Fibroblast of lung (primary cell): ENCODE data around the gene KIF16B. TPM values are rescaled to one million over a fixed set of nuclear protein-coding genes. Genes with fewer than 3 reads are reported as not detected.

Source experiments
- DNase-seq, 2 donors: peaks; one replicate each; pipeline versions ENCODE4 v3.0.0 to v3.0.0-alpha.2; 2010; ENCODE audit warnings: low read depth in 2 of 2
- H2AFZ ChIP-seq: 2 replicates; pipeline ENCODE4 v1.5.1; 2012; ENCODE audit warnings: low read length, control low read depth, inconsistent platforms
- H3K27ac ChIP-seq: 2 replicates; pipeline ENCODE4 v1.5.1; 2011; ENCODE audit warnings: low read length, control low read depth; ENCODE audit not compliant: insufficient read depth
- H3K27me3 ChIP-seq: 2 replicates; pipeline ENCODE4 v1.5.1; 2011; ENCODE audit warnings: mild to moderate bottlenecking, low read length; ENCODE audit not compliant: control insufficient read depth, insufficient read depth
- H3K36me3 ChIP-seq: 2 replicates; pipeline ENCODE4 v1.5.1; 2011; ENCODE audit warnings: low read length; ENCODE audit not compliant: control insufficient read depth, insufficient read depth
- H3K4me1 ChIP-seq: 2 replicates; pipeline ENCODE4 v1.5.1; 2011; ENCODE audit warnings: low read length; ENCODE audit not compliant: control insufficient read depth, insufficient read depth; ENCODE audit errors: extremely low read depth
- H3K4me2 ChIP-seq: 2 replicates; pipeline ENCODE4 v1.5.1; 2011; ENCODE audit warnings: low read length, control low read depth; ENCODE audit not compliant: insufficient read depth; ENCODE audit errors: extremely low read depth
- H3K4me3 ChIP-seq, 4 experiments: fragments of 200-600 bp in 1 of 4; sonication (generic) in 1 of 4; replicated peaks in 1 of 4; 2 replicates each; pipeline ENCODE4 v1.5.1; 2011 to 2016; ENCODE audit warnings: low read length in 4 of 4, low read depth in 3 of 4, mild to moderate bottlenecking in 3 of 4, control low read depth in 2 of 4, inconsistent platforms in 1 of 4, mixed read lengths in 1 of 4; ENCODE audit not compliant: insufficient read depth in 1 of 4; ENCODE audit errors: control extremely low read depth in 1 of 4
- H3K79me2 ChIP-seq: 2 replicates; pipeline ENCODE4 v1.5.1; 2012; ENCODE audit warnings: mild to moderate bottlenecking, low read length, inconsistent platforms; ENCODE audit not compliant: control insufficient read depth, insufficient read depth
- H3K9ac ChIP-seq: 2 replicates; pipeline ENCODE4 v1.5.1; 2011; ENCODE audit warnings: mild to moderate bottlenecking, low read length, control low read depth; ENCODE audit not compliant: insufficient read depth
- H3K9me3 ChIP-seq: 2 replicates; pipeline ENCODE4 v1.5.1; 2012; ENCODE audit warnings: low read depth, low read length; ENCODE audit not compliant: control insufficient read depth, insufficient read depth
- H4K20me1 ChIP-seq: 2 replicates; pipeline ENCODE4 v1.5.1; 2011; ENCODE audit warnings: low read length; ENCODE audit not compliant: control insufficient read depth, insufficient read depth; ENCODE audit errors: extremely low read depth
- EZH2 ChIP-seq: IDR thresholded peaks from 2 replicates; pipeline ENCODE4 v1.5.1; 2012; ENCODE audit warnings: low read length, control low read depth, mild to moderate bottlenecking; ENCODE audit errors: missing control alignments
- polyA plus RNA-seq, 2 donors: library from polyadenylated mRNA; depleted of rRNA in 1 of 2; stranded (reverse) in 1 of 2; unstranded in 1 of 2; fragments of >200 nt; gene quantifications; 2 replicates each; pipeline ENCODE4 v1.2.1, GENCODE V29; 2011 to 2012; ENCODE audit warnings: missing spikeins in 1 of 2
- total RNA-seq: library from RNA; depleted of rRNA; stranded (reverse); fragments of >200 nt; gene quantifications from 2 replicates; pipeline ENCODE4 v1.2.1, GENCODE V29; 2014
- TF ChIP-seq, protein P1 (sequence below), 2 donors: IDR thresholded peaks in 1 of 2; conservative IDR thresholded peaks in 1 of 2; 1 replicate in 1 of 2; 2 replicates in 1 of 2; pipeline ENCODE4 v1.5.1; 2011 to 2012; ENCODE audit warnings: low read length in 2 of 2, control low read depth in 1 of 2, inconsistent platforms in 1 of 2, low read depth in 1 of 2, mild to moderate bottlenecking in 1 of 2

The KIF16B gene
- total and polyA plus RNA-seq, 2 donors (not counting 1 experiment from before 2014, with no cell fraction given), result 7.7 to 17.3 TPM

DNA sequence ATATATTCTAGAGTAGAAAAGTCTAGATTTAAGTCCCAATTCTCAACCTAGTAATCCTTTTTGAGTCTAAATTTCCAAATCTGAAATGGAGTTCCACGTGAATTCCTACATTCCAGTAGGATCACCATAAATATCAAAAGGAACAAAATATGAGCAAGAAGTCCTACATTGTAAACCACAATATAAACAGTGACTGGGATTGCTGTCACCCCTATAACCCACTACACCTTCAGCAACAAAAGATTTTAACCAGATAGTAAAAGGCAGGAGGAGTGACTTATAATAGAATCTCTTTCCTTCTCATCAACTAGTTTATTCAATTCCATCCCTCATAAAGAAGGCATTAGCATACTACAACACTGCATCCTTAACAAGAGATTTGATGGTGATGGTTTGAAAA lies 210.6 kb downstream of the KIF16B start:
- H3K9ac ChIP-seq, result no peak overlapping the region
- no peaks in the 10 kb centered on the region for H3K36me3 ChIP-seq
- no peaks in the 10 kb centered on the region for H3K27me3 ChIP-seq
- no peaks in the 10 kb centered on the region for H4K20me1 ChIP-seq
- H3K27ac ChIP-seq, result no peak overlapping the region
- DNase-seq, result no peak
- H3K79me2 ChIP-seq, result no peaks in the 10 kb centered on the region
- TF ChIP-seq EZH2, result no peak
- TF ChIP-seq, protein P1, sequence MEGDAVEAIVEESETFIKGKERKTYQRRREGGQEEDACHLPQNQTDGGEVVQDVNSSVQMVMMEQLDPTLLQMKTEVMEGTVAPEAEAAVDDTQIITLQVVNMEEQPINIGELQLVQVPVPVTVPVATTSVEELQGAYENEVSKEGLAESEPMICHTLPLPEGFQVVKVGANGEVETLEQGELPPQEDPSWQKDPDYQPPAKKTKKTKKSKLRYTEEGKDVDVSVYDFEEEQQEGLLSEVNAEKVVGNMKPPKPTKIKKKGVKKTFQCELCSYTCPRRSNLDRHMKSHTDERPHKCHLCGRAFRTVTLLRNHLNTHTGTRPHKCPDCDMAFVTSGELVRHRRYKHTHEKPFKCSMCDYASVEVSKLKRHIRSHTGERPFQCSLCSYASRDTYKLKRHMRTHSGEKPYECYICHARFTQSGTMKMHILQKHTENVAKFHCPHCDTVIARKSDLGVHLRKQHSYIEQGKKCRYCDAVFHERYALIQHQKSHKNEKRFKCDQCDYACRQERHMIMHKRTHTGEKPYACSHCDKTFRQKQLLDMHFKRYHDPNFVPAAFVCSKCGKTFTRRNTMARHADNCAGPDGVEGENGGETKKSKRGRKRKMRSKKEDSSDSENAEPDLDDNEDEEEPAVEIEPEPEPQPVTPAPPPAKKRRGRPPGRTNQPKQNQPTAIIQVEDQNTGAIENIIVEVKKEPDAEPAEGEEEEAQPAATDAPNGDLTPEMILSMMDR (conservative IDR thresholded peaks at IDR 0.05 in 1 of 2, IDR thresholded peaks at IDR 0.05 in 1 of 2; ENCODE audit: low read depth in 1 of 2, low read length in 2 of 2), result no peak
- no peak overlapping the region for H2AFZ ChIP-seq
- no peak overlapping the region for H3K4me2 ChIP-seq
- no peaks in the 10 kb centered on the region for H3K4me1 ChIP-seq
- no peaks in the 10 kb centered on the region for H3K9me3 ChIP-seq
- no peak overlapping the region for H3K4me3 ChIP-seq

DNA sequence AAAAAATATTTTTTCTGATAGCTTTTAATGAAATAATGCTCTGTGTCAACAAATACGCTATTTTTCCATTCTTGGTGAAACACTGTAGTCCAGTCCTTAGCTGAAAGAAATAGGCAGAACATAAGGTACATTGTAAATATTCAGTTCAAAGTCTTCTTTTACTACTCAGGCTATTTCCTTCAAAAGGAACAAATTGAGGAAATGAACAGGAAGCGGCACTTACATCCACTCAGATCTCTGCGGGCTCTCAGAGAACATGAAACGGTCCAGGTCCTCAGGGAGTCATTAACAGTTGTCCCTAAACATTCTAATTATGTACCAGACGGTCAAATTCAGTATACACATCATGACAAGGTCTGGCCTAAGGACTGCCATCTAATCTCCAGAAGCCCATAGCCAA lies 212.6 kb downstream of the KIF16B start:
- Histone ChIP-seq H3K4me2 (no peak overlapping the region), H3K79me2 (no peaks in the 10 kb centered on the region), H4K20me1 (no peaks in the 10 kb centered on the region), H3K9me3 (no peaks in the 10 kb centered on the region), H3K9ac (no peak overlapping the region), H3K4me1 (no peaks in the 10 kb centered on the region), H3K36me3 (no peaks in the 10 kb centered on the region), H3K27ac (no peak overlapping the region), H3K27me3 (no peaks in the 10 kb centered on the region), H3K4me3 (no peak overlapping the region), H2AFZ (no peak overlapping the region)
- TF ChIP-seq, protein P1 (conservative IDR thresholded peaks at IDR 0.05 in 1 of 2, IDR thresholded peaks at IDR 0.05 in 1 of 2; ENCODE audit: low read depth in 1 of 2, low read length in 2 of 2), result no peak
- no peak for TF ChIP-seq EZH2
- no peak for DNase-seq

DNA sequence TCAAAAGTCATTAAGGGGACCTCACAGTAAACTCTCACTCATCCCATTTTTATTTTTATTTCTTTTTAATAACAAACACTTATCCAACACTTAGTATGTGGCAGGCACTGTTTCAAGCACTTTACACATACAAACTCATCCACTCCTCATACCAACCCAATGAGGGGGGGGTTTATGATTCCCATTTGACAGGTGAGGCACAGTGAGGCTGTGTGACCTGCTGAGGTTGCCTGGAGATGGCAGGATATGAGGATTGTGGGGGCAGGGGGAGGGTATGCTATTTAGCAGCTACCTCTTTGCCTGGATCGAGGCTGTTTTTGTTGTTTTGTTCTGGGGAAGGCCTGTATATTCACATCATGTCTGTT lies 219.8 kb downstream of the KIF16B start:
- H3K27ac ChIP-seq, result no peak overlapping the region
- no peak overlapping the region for H3K4me3 ChIP-seq
- no peak overlapping the region for H3K4me2 ChIP-seq
- no peak overlapping the region for H2AFZ ChIP-seq
- no peak for DNase-seq
- no peaks in the 10 kb centered on the region for H4K20me1 ChIP-seq
- H3K4me1 ChIP-seq, result no peaks in the 10 kb centered on the region
- H3K79me2 ChIP-seq, result no peaks in the 10 kb centered on the region
- H3K9ac ChIP-seq, result no peak overlapping the region
- no peaks in the 10 kb centered on the region for H3K9me3 ChIP-seq
- TF ChIP-seq EZH2, result no peak
- TF ChIP-seq, protein P1 (conservative IDR thresholded peaks at IDR 0.05 in 1 of 2, IDR thresholded peaks at IDR 0.05 in 1 of 2; ENCODE audit: low read depth in 1 of 2, low read length in 2 of 2), result no peak
- H3K36me3 ChIP-seq, result no peaks in the 10 kb centered on the region
- no peaks in the 10 kb centered on the region for H3K27me3 ChIP-seq
